Measurements from ENCODE around the gene AKR7A2. TPM values are rescaled to one million over a fixed set of nuclear protein-coding genes. Genes with fewer than 3 reads are reported as not detected.
A peak's percentile ranks its signal among the peaks of the same experiment; 100 is the strongest.

The AKR7A2 gene
- total and polyA plus RNA-seq, 2 donors (not counting 1 experiment from before 2014, with no cell fraction given): 31.3 to 63.6 TPM

DNA sequence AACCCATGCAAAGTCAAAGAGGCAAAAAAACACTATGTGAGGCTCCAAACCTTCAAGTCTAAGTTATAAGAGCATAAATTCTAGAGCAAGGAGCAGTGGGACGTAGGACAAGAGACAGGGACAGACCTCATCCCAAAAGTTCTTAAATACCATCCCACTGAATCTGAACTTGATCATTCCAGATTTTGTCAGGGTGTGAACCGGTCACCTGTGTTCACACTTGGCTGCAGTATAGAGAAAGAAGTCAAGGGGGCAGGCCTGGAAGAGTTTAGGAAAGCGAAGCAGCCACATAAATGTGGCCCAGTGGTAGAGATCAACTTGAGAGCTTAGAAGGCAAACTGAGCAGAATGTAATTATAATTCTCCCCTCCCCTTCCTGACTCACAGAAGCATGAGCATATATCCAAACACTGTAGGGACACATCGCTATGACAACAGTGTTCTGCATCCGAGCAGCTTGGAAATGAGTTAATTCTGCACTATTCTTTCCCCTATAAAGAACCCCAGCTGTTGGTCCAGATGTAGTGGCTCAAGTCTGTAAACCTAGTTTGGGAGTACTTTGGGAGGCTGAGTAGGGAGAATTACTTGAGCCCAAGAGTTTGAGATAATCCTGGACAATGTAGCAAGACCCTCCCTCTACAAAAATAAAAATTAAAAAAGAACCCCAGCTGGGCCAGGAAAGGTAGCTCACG lies 2.7 kb downstream of the AKR7A2 start:
- Histone ChIP-seq H3K36me3 (ENCODE audit: control insufficient read depth, insufficient read depth, low read length) (peaks cover 7% of the 10 kb centered on the region), H3K27me3 (ENCODE audit: control insufficient read depth, insufficient read depth, low read length) (no peaks in the 10 kb centered on the region), H3K4me1 (ENCODE audit: control insufficient read depth, extremely low read depth, insufficient read depth, low read length) (peaks cover 16% of the 10 kb centered on the region), H3K9ac (ENCODE audit: insufficient read depth, low read length) (no peak overlapping the region), H2AFZ (ENCODE audit: low read length) (no peak overlapping the region), H3K4me3 (replicated peaks in 1 of 4; ENCODE audit: control extremely low read depth in 1 of 4, insufficient read depth in 1 of 4, low read depth in 3 of 4, low read length in 4 of 4) (no peak overlapping the region), H3K4me2 (ENCODE audit: extremely low read depth, insufficient read depth, low read length) (peak overlapping the region; percentile 59), H3K9me3 (ENCODE audit: control insufficient read depth, insufficient read depth, low read depth, low read length) (no peaks in the 10 kb centered on the region), H3K79me2 (ENCODE audit: control insufficient read depth, insufficient read depth, low read length) (peaks cover 30% of the 10 kb centered on the region), H4K20me1 (ENCODE audit: control insufficient read depth, extremely low read depth, insufficient read depth, low read length) (no peaks in the 10 kb centered on the region), H3K27ac (ENCODE audit: insufficient read depth, low read length) (peak overlapping the region; percentile 70)
- DNase-seq (ENCODE audit: low read depth in 2 of 2): peak; percentile 68 to 87
- TF ChIP-seq EZH2 (IDR thresholded peaks at IDR 0.05; ENCODE audit: low read length, missing control alignments): no peak
- TF ChIP-seq, protein P1, sequence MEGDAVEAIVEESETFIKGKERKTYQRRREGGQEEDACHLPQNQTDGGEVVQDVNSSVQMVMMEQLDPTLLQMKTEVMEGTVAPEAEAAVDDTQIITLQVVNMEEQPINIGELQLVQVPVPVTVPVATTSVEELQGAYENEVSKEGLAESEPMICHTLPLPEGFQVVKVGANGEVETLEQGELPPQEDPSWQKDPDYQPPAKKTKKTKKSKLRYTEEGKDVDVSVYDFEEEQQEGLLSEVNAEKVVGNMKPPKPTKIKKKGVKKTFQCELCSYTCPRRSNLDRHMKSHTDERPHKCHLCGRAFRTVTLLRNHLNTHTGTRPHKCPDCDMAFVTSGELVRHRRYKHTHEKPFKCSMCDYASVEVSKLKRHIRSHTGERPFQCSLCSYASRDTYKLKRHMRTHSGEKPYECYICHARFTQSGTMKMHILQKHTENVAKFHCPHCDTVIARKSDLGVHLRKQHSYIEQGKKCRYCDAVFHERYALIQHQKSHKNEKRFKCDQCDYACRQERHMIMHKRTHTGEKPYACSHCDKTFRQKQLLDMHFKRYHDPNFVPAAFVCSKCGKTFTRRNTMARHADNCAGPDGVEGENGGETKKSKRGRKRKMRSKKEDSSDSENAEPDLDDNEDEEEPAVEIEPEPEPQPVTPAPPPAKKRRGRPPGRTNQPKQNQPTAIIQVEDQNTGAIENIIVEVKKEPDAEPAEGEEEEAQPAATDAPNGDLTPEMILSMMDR (conservative IDR thresholded peaks at IDR 0.05 in 1 of 2, IDR thresholded peaks at IDR 0.05 in 1 of 2; ENCODE audit: low read depth in 1 of 2, low read length in 2 of 2): no peak

- Histone ChIP-seq H3K27me3 (ENCODE audit: control insufficient read depth, insufficient read depth, low read length) (no peaks in the 10 kb centered on the region), H3K4me3 (replicated peaks in 1 of 4; ENCODE audit: control extremely low read depth in 1 of 4, insufficient read depth in 1 of 4, low read depth in 3 of 4, low read length in 4 of 4) (no peak overlapping the region), H3K9me3 (ENCODE audit: control insufficient read depth, insufficient read depth, low read depth, low read length) (no peaks in the 10 kb centered on the region), H3K79me2 (ENCODE audit: control insufficient read depth, insufficient read depth, low read length) (peaks cover 26% of the 10 kb centered on the region), H2AFZ (ENCODE audit: low read length) (no peak overlapping the region), H4K20me1 (ENCODE audit: control insufficient read depth, extremely low read depth, insufficient read depth, low read length) (no peaks in the 10 kb centered on the region), H3K4me1 (ENCODE audit: control insufficient read depth, extremely low read depth, insufficient read depth, low read length) (peaks cover 16% of the 10 kb centered on the region), H3K4me2 (ENCODE audit: extremely low read depth, insufficient read depth, low read length) (peak overlapping the region; percentile 59), H3K9ac (ENCODE audit: insufficient read depth, low read length) (no peak overlapping the region), H3K27ac (ENCODE audit: insufficient read depth, low read length) (peak overlapping the region; percentile 70), H3K36me3 (ENCODE audit: control insufficient read depth, insufficient read depth, low read length) (peaks cover 7% of the 10 kb centered on the region)
- TF ChIP-seq, protein P1 (conservative IDR thresholded peaks at IDR 0.05 in 1 of 2, IDR thresholded peaks at IDR 0.05 in 1 of 2; ENCODE audit: low read depth in 1 of 2, low read length in 2 of 2): no peak
- TF ChIP-seq EZH2 (IDR thresholded peaks at IDR 0.05; ENCODE audit: low read length, missing control alignments): no peak
- no peak for DNase-seq (ENCODE audit: low read depth in 2 of 2)
These were observed 3.4 kb downstream of the AKR7A2 start for GRCh38 chr1:19308509-19308907.

DNA sequence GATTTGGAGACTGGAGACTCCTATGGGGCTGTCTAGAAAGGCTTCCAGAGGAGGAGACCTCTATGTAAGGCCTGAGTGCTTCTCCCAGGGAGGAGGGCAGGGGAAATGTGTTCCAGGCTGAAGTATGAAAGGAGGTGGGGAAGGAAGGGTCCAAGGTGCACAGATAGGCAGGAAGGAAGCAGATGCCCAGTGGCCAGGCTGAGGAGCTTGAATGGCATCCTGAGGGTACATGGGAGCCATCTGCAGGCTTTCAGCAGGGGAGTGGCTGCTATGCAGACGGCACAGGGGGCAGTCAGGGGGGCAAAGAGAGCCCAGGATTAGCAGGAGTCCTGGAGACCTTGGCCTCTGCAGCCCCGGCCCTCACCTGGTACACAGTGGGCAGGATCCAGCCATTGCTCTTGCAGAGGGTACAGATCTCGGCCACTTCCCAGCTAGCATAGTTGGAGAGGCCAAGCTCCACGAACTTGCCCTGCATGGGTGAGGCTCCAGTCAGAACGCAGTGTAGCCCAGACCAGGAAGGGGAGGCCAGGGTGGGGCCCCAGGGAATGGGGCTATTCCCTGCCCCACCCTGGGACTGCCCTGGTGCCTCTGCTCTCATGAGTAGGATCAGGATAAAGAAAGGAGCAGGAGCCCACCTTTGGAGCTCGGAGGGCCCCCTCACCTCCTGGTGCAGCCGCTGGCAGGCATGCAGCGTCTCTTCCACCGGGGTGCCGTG lies 4.0 kb downstream of the AKR7A2 start:
- H3K27ac ChIP-seq (ENCODE audit: insufficient read depth, low read length): no peak overlapping the region
- H3K4me1 ChIP-seq (ENCODE audit: control insufficient read depth, extremely low read depth, insufficient read depth, low read length): peaks cover 15% of the 10 kb centered on the region
- H3K79me2 ChIP-seq (ENCODE audit: control insufficient read depth, insufficient read depth, low read length): peaks cover 23% of the 10 kb centered on the region
- H3K4me2 ChIP-seq (ENCODE audit: extremely low read depth, insufficient read depth, low read length): no peak overlapping the region
- H3K27me3 ChIP-seq (ENCODE audit: control insufficient read depth, insufficient read depth, low read length): no peaks in the 10 kb centered on the region
- H3K9me3 ChIP-seq (ENCODE audit: control insufficient read depth, insufficient read depth, low read depth, low read length): no peaks in the 10 kb centered on the region
- H3K36me3 ChIP-seq (ENCODE audit: control insufficient read depth, insufficient read depth, low read length): peaks cover 9% of the 10 kb centered on the region
- no peak overlapping the region for H3K9ac ChIP-seq (ENCODE audit: insufficient read depth, low read length)
- no peak for TF ChIP-seq EZH2 (IDR thresholded peaks at IDR 0.05; ENCODE audit: low read length, missing control alignments)
- TF ChIP-seq, protein P1 (conservative IDR thresholded peaks at IDR 0.05 in 1 of 2, IDR thresholded peaks at IDR 0.05 in 1 of 2; ENCODE audit: low read depth in 1 of 2, low read length in 2 of 2): no peak
- no peak overlapping the region for H3K4me3 ChIP-seq (replicated peaks in 1 of 4; ENCODE audit: control extremely low read depth in 1 of 4, insufficient read depth in 1 of 4, low read depth in 3 of 4, low read length in 4 of 4)
- no peaks in the 10 kb centered on the region for H4K20me1 ChIP-seq (ENCODE audit: control insufficient read depth, extremely low read depth, insufficient read depth, low read length)
- DNase-seq (ENCODE audit: low read depth in 2 of 2): no peak
- H2AFZ ChIP-seq (ENCODE audit: low read length): no peak overlapping the region

All from fibroblast of lung (primary cell).